HG03469 (cell line): ENCODE data around the gene SART3.
"Not testable (repeated sequence)": the region's sequence is repeated elsewhere in the genome, so short reads cannot be mapped to it uniquely, and the experiment has no call there.

Source experiments
- ATAC-seq: cut with Tn5 transposase; IDR thresholded peaks from one replicate; pipeline ENCODE4 v1.9.1; 2021; ENCODE audit warnings: mild to moderate bottlenecking, moderate library complexity, moderate number of reproducible peaks; ENCODE audit not compliant: unreplicated experiment

The SART3 gene

GRCh38 chr12:108597559-108598471 lies 36.8 kb upstream of the SART3 start, which contains the start of gene TMEM119:
TSS of gene TMEM119 (minus strand) at chr12:108598084. CDS start at chr12:108592383, 5,701 bp downstream.
- ATAC-seq, result no peak

GRCh38 chr12:108596854-108597558 lies 36.0 kb upstream of the SART3 start:
- no peak for ATAC-seq

- no peak for ATAC-seq
These were observed 35.0 kb upstream of the SART3 start for GRCh38 chr12:108595711-108596647.

GRCh38 chr12:108594960-108595710 lies 34.2 kb upstream of the SART3 start:
- no peak for ATAC-seq

- ATAC-seq, result no peak
These were observed 33.4 kb upstream of the SART3 start for GRCh38 chr12:108594323-108594903.

- no peak for ATAC-seq
These were observed 31.3 kb upstream of the SART3 start for GRCh38 chr12:108592033-108592909.

- ATAC-seq, result no peak
These were observed 30.5 kb upstream of the SART3 start for GRCh38 chr12:108591267-108591980.

- ATAC-seq, result not testable (repeated sequence)
These were observed 29.5 kb upstream of the SART3 start for GRCh38 chr12:108590463-108590862.

- ATAC-seq, result no peak
These were observed 28.9 kb upstream of the SART3 start for GRCh38 chr12:108589840-108590229.

GRCh38 chr12:108589028-108589839 lies 28.3 kb upstream of the SART3 start:
- ATAC-seq, result no peak

GRCh38 chr12:108587826-108588225 lies 26.9 kb upstream of the SART3 start:
- ATAC-seq, result no peak

- ATAC-seq, result no peak
These were observed 25.3 kb upstream of the SART3 start for GRCh38 chr12:108586306-108586705.

- ATAC-seq, result no peak
These were observed 24.9 kb upstream of the SART3 start for GRCh38 chr12:108585864-108586263.

GRCh38 chr12:108584456-108585065 lies 23.6 kb upstream of the SART3 start:
- ATAC-seq, result no peak

GRCh38 chr12:108583991-108584390 lies 23.0 kb upstream of the SART3 start:
- ATAC-seq, result no peak

- no peak for ATAC-seq
These were observed 22.2 kb upstream of the SART3 start for GRCh38 chr12:108582978-108583770.
